Epithelial cell of proximal tubule (primary cell): ENCODE results near the gene ENAM. TPM values are rescaled to one million over a fixed set of nuclear protein-coding genes. Genes with fewer than 3 reads are reported as not detected.
"Not testable (repeated sequence)": the region's sequence is repeated elsewhere in the genome, so short reads cannot be mapped to it uniquely, and the experiment has no call there.

Source experiments
- DNase-seq: peaks from one replicate; pipeline ENCODE4 v3.0.0-alpha.2; 2011; ENCODE audit warnings: low read depth
- H3K4me3 ChIP-seq: 2 replicates; pipeline ENCODE4 v1.5.1; 2011; ENCODE audit warnings: low read depth, mild to moderate bottlenecking, low read length
- CTCF ChIP-seq: conservative IDR thresholded peaks from 2 replicates; pipeline ENCODE4 v1.5.1; 2012; ENCODE audit warnings: low read depth, mild to moderate bottlenecking, low read length
- total RNA-seq: library from RNA; depleted of rRNA; stranded (reverse); fragments of >200 nt; gene quantifications from 2 replicates; pipeline ENCODE4 v1.2.3, GENCODE V29; 2015

ENAM gene
- total RNA-seq, 1 donor from 2014 or later, result 0.23 TPM

- no peak overlapping the region for H3K4me3 ChIP-seq
- no peak for DNase-seq
- no peak for TF ChIP-seq CTCF
Measured at GRCh38 chr4:70678383-70678999, 49.9 kb downstream of the ENAM start.

- H3K4me3 ChIP-seq, result no peak overlapping the region
- TF ChIP-seq CTCF, result no peak
- no peak for DNase-seq
Measured at GRCh38 chr4:70680934-70681333, 52.4 kb downstream of the ENAM start.

- TF ChIP-seq CTCF, result no peak
- DNase-seq, result no peak
- H3K4me3 ChIP-seq, result no peak overlapping the region
Measured at GRCh38 chr4:70681704-70682103, 53.2 kb downstream of the ENAM start.

- DNase-seq, H3K4me3 ChIP-seq: not testable (repeated sequence)
Measured at GRCh38 chr4:70682142-70682541, 53.6 kb downstream of the ENAM start.

DNA sequence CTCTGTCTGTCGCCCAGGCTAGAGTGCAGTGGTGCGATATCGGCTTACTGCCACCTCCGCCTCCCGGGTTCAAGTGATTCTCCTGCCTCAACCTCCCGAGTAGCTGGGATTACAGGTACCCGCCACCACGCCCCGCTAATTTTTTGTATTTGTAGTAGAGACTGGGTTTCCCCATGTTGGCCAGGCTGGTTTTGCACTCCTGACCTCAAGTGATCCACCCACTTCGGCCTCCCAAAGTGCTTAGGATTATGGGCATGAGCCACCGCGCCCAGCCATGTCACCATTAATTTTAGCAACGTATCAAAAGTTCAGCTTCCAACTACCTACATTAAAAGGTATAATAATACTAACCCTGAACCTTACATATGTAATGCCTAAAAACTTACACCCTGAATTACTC, 58.8 kb downstream of the ENAM start:
- no peak for DNase-seq
- H3K4me3 ChIP-seq, result peak overlapping the region; percentile 100
- TF ChIP-seq CTCF, result no peak

DNA sequence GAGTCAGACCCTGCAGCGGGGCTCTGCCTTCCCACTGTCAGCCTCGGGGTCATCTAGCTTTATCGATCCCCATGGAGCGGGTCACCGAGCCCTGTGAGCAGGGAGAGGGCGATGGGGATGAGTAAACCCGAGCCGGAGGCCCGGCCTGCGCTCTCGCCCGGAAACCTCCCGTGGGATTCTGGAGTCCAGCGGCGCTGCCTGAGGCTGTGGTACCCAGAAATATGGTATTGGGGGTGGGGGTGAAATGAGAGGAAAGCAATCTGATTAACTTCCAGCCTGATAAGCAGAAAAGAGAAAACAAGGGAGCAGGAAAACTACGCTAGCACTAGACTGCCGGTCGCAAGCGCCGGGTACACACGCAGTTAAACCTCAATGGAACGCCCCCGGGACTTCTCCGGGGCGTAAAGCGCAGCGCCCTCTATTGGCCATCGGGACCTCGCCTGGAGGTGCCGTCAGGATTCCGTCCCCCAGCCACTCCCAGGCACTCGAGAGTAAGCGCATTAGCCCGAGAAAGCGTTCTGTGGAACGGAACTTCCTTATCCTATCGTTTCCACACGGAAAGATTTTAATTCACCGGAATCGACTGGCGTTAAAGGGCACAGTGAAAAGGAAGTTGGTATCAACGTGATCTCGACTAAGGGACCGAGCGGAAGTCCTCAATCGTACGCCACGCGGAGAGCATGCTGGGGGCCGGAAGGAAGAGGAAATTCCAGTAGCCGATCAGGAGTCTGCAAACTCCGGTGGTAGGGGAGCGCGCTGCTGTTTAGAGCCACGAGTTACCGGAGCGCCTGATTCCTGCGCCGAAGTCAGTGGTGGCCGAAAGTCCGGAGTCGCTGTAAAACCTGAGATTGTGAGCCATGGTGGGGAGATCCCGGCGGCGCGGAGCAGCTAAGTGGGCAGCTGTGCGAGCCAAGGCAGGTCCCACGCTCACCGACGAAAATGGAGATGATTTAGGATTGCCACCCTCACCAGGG, 59.6 kb downstream of the ENAM start, which contains the start of gene UTP3:
UTP3 (plus strand) TSS at position 712 of the 974 bp plus-strand sequence; CDS start at position 858, 146 bp downstream.
- peak within 1 kb of the TSS; percentile 100 for H3K4me3 ChIP-seq
- peak; percentile 99 for DNase-seq
- TF ChIP-seq CTCF, result peak; percentile 95

GRCh38 chr4:70688795-70689231, 60.3 kb downstream of the ENAM start:
- DNase-seq, result no peak
- peak overlapping the region; percentile 100 for H3K4me3 ChIP-seq
- no peak for TF ChIP-seq CTCF
